Common myeloid progenitor, CD34-positive (primary cell): ENCODE results near the gene NUCKS1.

Experiments
- CTCF ChIA-PET: fragments of 350-600 bp; sonication (Branson Sonifier 250); formaldehyde crosslinking; loops from one replicate; lab custom pipeline; 2021; ENCODE audit warnings: antibody characterized with exemption; lab: Charles Lee
- POLR2A ChIA-PET: fragments of 350-600 bp; sonication (Branson Sonifier 250); formaldehyde crosslinking; loops from one replicate; lab custom pipeline; 2021; ENCODE audit warnings: antibody characterized with exemption; lab: Charles Lee
- DNase-seq, 3 donors: peaks; one replicate each; pipeline versions ENCODE4 v3.0.0 to v3.0.0-alpha.2; 2013
- H3K27ac ChIP-seq, 2 experiments: 1 replicate in 1 of 2; 2 replicates in 1 of 2; pipeline ENCODE4 v1.7.0; 2013; ENCODE audit warnings: inconsistent platforms in 2 of 2, low read length in 2 of 2, mild to moderate bottlenecking in 2 of 2, low read depth in 1 of 2, moderate library complexity in 1 of 2; ENCODE audit not compliant: severe bottlenecking in 2 of 2, insufficient read depth in 1 of 2, poor library complexity in 1 of 2
- H3K27me3 ChIP-seq, 5 experiments: replicated peaks in 2 of 5; 1 replicate in 3 of 5; 2 replicates in 2 of 5; pipeline versions ENCODE4 v1.6.1 to v1.7.0; 2013; ENCODE audit warnings: low read length in 4 of 5, mild to moderate bottlenecking in 2 of 5, moderate library complexity in 2 of 5, inconsistent platforms in 1 of 5; ENCODE audit not compliant: insufficient read depth in 5 of 5, control insufficient read depth in 4 of 5
- H3K36me3 ChIP-seq, 4 experiments: 1 replicate in 2 of 4; 2 replicates in 2 of 4; pipeline versions ENCODE4 v1.6.1 to v1.7.0; 2013; ENCODE audit warnings: low read length in 3 of 4, control low read depth in 1 of 4, mild to moderate bottlenecking in 1 of 4; ENCODE audit not compliant: control insufficient read depth in 4 of 4, insufficient read depth in 4 of 4
- H3K4me1 ChIP-seq, 4 experiments: 1 replicate in 3 of 4; 2 replicates in 1 of 4; pipeline versions ENCODE4 v1.6.1 to v1.7.1; 2013; ENCODE audit warnings: low read length in 3 of 4, mild to moderate bottlenecking in 3 of 4, control low read depth in 1 of 4, inconsistent platforms in 1 of 4, moderate library complexity in 1 of 4; ENCODE audit not compliant: control insufficient read depth in 4 of 4, insufficient read depth in 4 of 4; ENCODE audit errors: control extremely low read depth in 1 of 4
- H3K4me3 ChIP-seq, 7 experiments: 1 replicate in 4 of 7; 2 replicates in 3 of 7; pipeline versions ENCODE4 v1.5.1 to v1.7.0; 2013; ENCODE audit warnings: mild to moderate bottlenecking in 7 of 7, low read length in 6 of 7, moderate library complexity in 6 of 7, inconsistent platforms in 2 of 7, low read depth in 2 of 7, control low read depth in 1 of 7; ENCODE audit not compliant: insufficient read depth in 4 of 7, control insufficient read depth in 1 of 7; ENCODE audit errors: extremely low read depth in 1 of 7
- H3K9me3 ChIP-seq, 5 experiments: 1 replicate in 4 of 5; 2 replicates in 1 of 5; pipeline versions ENCODE4 v1.6.1 to v1.7.1; 2013; ENCODE audit warnings: low read length in 4 of 5, mild to moderate bottlenecking in 2 of 5, inconsistent platforms in 1 of 5, low read depth in 1 of 5, moderate library complexity in 1 of 5; ENCODE audit not compliant: control insufficient read depth in 4 of 5, insufficient read depth in 2 of 5; ENCODE audit errors: control extremely low read depth in 1 of 5
- WGBS: methylation state at CpG from one replicate; pipeline ENCODE4 v1.1.5; 2013; ENCODE audit not compliant: insufficient coverage; 5-methylcytosine and 5-hydroxymethylcytosine counted together

The NUCKS1 gene

DNA sequence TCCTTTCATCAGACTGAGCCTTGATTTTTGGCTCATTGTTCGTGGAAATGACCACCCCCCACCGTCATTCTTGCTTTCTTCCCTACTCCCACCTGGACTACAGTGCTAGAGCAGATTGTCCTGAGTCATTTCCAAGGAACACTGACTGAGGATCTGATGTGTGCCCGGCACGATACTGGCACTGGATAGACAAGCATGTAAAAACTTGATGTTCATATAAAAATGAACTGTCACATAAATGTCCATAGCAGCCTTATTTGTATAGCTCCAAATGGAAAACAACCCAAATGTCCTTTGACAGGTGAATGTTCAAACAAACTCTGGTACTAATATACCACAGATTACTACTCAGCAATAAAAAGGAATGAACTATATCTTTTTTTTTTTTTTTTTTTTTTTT is 51.1 kb downstream of the NUCKS1 start:
- ChIA-PET POLR2A (interaction anchor here (1.5 kb wide), 1 partner anchor 10 kb away, joined by 3 read pairs; no protein-coding TSS in a partner anchor), CTCF (interaction anchor here (1.0 to 19.6 kb wide), 3 partner anchors 12 to 110 kb away, joined by 3 to 1013 read pairs (median 8); partner anchors contain the start of gene SLC45A3)
- DNase-seq, result no peak
- Histone ChIP-seq H3K4me1 (peaks cover 17 to 76% (median 58%) of the 10 kb centered on the region in 4 experiments), H3K36me3 (no peaks in the 10 kb centered on the region), H3K9me3 (no peaks in the 10 kb centered on the region), H3K4me3 (no peak overlapping the region), H3K27me3 (no peaks in the 10 kb centered on the region), H3K27ac (no peak overlapping the region)
- 100% methylated on average over 2 of the region's 4 CpGs for WGBS

DNA sequence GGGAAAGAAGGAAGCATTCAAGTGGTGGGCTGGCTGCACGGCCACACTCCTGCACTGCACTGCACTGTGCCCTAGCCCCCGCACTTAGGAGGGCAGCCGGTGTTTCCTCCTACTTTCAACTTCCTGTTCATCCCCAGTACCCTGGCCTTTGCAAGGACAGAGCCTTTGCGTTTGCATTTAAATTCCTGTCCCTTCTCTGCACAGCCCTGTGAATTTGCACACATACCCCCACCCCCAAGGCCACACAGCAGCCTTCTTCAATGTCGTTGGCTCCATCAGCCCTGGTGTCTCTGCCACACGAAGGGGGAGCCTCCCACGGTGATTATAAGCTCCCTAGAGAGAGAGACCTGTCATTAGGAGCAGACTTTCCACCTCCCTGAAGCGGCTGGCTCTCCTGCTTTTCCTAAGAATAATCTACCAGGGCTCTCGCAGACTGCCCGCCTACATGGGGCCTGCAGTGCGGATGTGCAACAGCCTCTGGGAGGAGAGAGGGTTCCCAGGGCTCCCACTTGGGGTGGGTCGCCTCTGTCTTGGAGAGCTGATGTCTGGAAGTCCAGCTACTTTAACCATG is 56.5 kb downstream of the NUCKS1 start:
- ChIA-PET CTCF (interaction anchor here (1.0 to 5.2 kb wide), 9 partner anchors 10 to 46 kb away, joined by 3 to 39 read pairs (median 7); partner anchors contain the start of gene SLC45A3), POLR2A (interaction anchor here (1.0 to 1.7 kb wide), 2 partner anchors 9 to 23 kb away, joined by 4 read pairs; no protein-coding TSS in a partner anchor)
- 20% methylated on average over 8 of the region's 12 CpGs for WGBS
- Histone ChIP-seq H3K4me3 (peak overlapping the region in 2 of 7 experiments; percentile 11 to 38), H3K36me3 (no peaks in the 10 kb centered on the region), H3K27me3 (no peaks in the 10 kb centered on the region), H3K4me1 (peaks cover 3 to 64% (median 54%) of the 10 kb centered on the region in 4 experiments), H3K9me3 (no peaks in the 10 kb centered on the region), H3K27ac (peak overlapping the region in 1 of 2 experiments; percentile 21)
- DNase-seq, result peak in 1 of 3 donors; percentile 58

DNA sequence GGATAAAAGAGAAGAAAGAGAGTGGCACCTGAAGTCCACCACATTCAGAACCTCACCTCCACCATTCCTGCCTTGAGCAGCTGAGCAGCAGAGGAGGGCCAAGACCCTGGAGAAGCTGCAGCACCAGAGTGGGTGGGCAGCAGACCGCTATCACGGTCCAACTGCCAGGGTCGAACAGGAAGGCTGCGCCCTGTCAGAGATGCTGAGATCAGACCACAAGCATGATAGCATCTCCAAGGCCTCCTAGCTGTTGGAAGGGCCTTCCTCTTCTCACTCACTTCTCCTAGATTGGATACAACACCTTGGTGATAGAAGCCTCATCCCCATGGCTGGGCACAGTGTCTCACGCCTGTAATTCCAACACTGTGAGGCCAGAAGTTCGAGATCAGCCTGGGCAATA is 57.6 kb downstream of the NUCKS1 start:
- Histone ChIP-seq H3K27ac (peak overlapping the region; percentile 21 to 48), H3K4me3 (peak overlapping the region in 1 of 7 experiments; percentile 4), H3K36me3 (no peaks in the 10 kb centered on the region), H3K27me3 (no peaks in the 10 kb centered on the region), H3K4me1 (peaks cover 3 to 62% (median 52%) of the 10 kb centered on the region in 4 experiments), H3K9me3 (no peaks in the 10 kb centered on the region)
- DNase-seq, result peak in 2 of 3 donors; percentile 80 to 90
- CTCF ChIA-PET, result interaction anchor here (1.0 to 5.2 kb wide), 7 partner anchors 8 to 32 kb away, joined by 3 to 39 read pairs (median 6); partner anchors contain the start of gene SLC45A3
- WGBS, result 7% methylated on average over 4 of the region's 6 CpGs
- POLR2A ChIA-PET, result interaction anchor here (0.7 to 1.7 kb wide), 5 partner anchors 8 to 21 kb away, joined by 3 to 5 read pairs (median 4); partner anchors contain the start of gene SLC45A3

DNA sequence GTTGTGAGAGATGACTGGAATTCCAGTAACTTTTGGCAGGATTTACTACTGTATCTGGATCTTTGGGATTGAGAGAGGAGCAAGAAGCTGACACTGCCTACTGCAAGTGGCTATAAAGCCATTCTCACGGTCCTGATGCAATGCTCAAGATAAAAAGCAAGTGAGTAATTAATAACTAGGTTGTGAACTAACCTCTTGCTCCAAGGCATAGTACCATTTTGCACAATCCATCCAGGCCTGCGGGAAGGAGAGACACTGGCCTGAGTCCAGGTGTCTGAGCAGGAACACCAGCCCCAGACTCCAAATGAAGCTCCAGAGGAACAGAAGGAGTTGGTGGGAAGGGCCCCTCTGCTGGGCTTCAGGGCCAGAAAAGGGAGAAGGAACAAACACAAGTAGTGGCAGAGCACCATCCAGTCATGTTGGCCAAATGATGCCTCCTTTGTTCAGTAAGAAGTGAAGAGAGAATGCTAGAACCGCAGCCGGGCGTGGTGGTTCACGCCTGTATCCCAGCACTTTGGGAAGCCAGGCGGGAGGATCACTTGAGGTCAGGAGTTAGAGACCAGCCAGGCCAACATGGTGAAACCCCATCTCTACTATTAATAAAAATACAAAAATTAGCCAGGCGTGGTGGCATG is 59.7 kb downstream of the NUCKS1 start:
- CTCF ChIA-PET, result interaction anchor here (1.0 to 3.0 kb wide), 4 partner anchors 11 to 32 kb away, joined by 5 to 17 read pairs (median 11); partner anchors contain the start of gene SLC45A3
- H3K4me3 ChIP-seq, result no peak overlapping the region
- no peak for DNase-seq
- no peak overlapping the region for H3K27ac ChIP-seq
- POLR2A ChIA-PET, result no interaction called here
- 100% methylated on average over 6 of the region's 8 CpGs for WGBS
- H3K4me1 ChIP-seq, result peaks cover 3 to 44% (median 40%) of the 10 kb centered on the region in 4 experiments
- H3K9me3 ChIP-seq, result no peaks in the 10 kb centered on the region
- no peaks in the 10 kb centered on the region for H3K27me3 ChIP-seq
- H3K36me3 ChIP-seq, result no peaks in the 10 kb centered on the region

DNA sequence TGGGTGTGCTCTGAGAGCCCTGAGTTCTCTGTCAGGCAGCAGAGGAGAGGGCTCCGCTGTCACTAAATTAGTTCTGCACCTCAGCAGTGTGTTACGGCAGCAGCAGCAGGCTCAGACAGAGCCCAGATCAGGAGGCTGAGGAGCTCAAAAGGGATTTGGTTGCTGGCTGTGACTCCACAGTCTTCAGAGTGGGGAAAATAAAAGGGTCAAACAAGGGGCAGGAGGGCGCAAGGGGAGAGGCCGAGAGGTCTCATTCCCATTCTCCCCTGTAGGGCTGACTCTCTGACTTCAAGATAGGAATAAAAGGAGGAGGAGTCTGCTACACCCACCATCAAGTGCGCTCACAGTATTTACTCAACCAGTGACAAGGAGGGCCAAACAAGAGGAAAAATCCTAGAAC is 60.5 kb downstream of the NUCKS1 start:
- WGBS, result 100% methylated on average over 4 of the region's 5 CpGs
- CTCF ChIA-PET, result interaction anchor here (1.0 to 3.0 kb wide), 5 partner anchors 11 to 31 kb away, joined by 3 to 17 read pairs (median 6); partner anchors contain the start of gene SLC45A3

DNA sequence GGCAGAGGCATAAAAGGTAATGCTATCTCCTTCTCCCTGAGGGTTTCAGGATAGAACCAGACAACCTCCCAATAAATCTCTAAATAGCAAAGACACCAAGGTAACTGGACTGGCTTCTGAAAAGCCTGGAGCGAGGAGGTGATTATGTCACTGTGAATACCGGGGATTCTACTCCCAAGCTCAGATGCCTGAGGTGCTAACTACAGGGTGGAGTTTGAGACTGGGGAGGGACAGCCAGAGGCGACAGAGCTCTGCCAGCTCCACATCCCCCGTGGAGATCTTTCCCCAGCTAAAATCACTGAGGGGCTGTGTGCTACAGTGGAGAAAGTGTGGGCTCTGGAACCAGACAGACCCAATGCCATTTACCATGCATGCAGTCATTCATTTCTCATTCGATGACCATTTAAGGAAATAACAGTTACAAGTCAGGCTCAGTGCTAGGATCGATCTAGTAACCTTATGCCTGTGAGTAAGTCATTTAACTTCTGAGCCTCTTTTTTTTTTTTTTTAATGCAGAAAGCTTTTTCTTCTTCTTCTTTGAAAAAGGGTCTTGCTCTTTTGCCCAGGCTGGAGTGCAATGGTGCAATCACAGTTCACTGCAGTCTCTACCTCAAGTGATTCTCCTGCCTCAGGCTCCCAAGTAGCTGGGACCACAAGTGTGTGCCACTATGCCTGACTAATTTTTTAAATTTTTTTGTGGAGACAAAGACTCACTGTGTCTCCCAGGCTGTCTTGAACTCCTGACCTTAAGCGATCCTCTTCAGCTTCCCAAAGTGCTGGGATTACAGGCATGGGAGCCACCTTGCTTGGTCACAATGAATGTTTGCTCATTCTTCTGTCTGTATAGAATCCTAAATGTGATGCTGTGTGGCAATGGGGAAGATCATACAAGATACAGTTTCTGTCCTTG is 61.6 kb downstream of the NUCKS1 start:
- Histone ChIP-seq H3K9me3 (no peaks in the 10 kb centered on the region), H3K36me3 (no peaks in the 10 kb centered on the region), H3K4me3 (no peak overlapping the region), H3K27ac (no peak overlapping the region), H3K4me1 (peaks cover 3 to 36% (median 27%) of the 10 kb centered on the region in 4 experiments), H3K27me3 (no peaks in the 10 kb centered on the region)
- 93% methylated on average over 5 of the region's 7 CpGs for WGBS
- CTCF ChIA-PET, result interaction anchor here (1.0 to 15.7 kb wide), 12 partner anchors 8 to 97 kb away, joined by 3 to 131 read pairs (median 6); partner anchors contain the start of gene SLC45A3
- POLR2A ChIA-PET, result no interaction called here
- DNase-seq, result no peak

More for the DNA sequence above, 60.5 kb downstream of the NUCKS1 start:
- no peaks in the 10 kb centered on the region for H3K27me3 ChIP-seq
- POLR2A ChIA-PET, result no interaction called here
- no peak overlapping the region for H3K27ac ChIP-seq
- no peak overlapping the region for H3K4me3 ChIP-seq
- no peaks in the 10 kb centered on the region for H3K9me3 ChIP-seq
- peaks cover 3 to 43% (median 37%) of the 10 kb centered on the region in 4 experiments for H3K4me1 ChIP-seq
- DNase-seq, result no peak
- H3K36me3 ChIP-seq, result no peaks in the 10 kb centered on the region
